Thyroid gland (tissue), 4 donors: Measurements from ENCODE around the gene WDR86.

Experiments
- POLR2A ChIP-seq, 2 donors: fragments of 450-650 bp; IDR thresholded peaks; one replicate each; pipeline ENCODE4 v1.6.1; 2017; ENCODE audit warnings: antibody characterized with exemption in 2 of 2, mild to moderate bottlenecking in 2 of 2, moderate library complexity in 1 of 2
- TF ChIP-seq, protein P1 (sequence below), 6 experiments: fragments of 200-600 bp in 3 of 6; fragments of 450-650 bp in 3 of 6; sonication (generic) in 3 of 6; IDR thresholded peaks; one replicate each; pipeline ENCODE4 v1.5.1; 2016 to 2019; ENCODE audit warnings: antibody characterized with exemption in 6 of 6, mild to moderate bottlenecking in 2 of 6, inconsistent platforms in 1 of 6, moderate library complexity in 1 of 6

DNA sequence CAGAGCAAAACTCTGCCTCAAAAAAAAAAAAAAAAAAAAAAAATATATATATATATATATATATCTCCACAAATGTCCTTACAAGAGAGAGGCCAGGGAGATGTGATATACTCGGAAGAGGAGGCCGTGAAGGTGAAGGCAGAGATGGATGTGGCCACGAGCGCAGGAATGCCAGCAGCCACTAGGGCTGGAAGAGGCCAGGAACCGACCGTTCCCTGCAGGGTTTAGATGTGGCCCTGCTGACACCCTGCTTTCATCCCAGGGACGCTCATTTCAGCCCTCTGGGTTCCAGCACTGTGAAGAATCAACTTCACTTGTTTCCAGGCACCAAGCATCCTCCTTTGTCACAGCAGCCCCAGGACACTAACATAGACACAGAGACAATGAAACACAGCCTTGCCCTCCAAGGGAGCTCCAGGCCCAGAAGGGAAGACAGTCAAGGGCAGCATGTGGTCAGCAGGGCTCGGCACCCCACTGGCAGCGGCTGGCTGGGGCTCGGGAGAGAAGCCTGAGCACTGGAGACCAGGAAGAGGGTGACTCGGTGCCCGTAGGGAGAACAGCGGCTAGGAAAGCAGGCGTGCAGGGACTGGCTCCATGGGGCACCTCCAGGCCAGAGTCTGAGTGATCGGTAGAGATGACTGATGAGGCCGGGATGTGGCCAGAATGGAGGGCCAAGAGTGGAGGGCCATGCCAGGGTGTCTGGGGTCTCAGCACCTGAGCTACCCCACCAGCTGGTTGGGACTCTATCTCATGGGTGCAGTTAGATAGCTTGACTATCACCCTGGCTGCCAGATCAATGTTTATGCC lies 7.6 kb downstream of the WDR86 start:
- TF ChIP-seq, protein P1, sequence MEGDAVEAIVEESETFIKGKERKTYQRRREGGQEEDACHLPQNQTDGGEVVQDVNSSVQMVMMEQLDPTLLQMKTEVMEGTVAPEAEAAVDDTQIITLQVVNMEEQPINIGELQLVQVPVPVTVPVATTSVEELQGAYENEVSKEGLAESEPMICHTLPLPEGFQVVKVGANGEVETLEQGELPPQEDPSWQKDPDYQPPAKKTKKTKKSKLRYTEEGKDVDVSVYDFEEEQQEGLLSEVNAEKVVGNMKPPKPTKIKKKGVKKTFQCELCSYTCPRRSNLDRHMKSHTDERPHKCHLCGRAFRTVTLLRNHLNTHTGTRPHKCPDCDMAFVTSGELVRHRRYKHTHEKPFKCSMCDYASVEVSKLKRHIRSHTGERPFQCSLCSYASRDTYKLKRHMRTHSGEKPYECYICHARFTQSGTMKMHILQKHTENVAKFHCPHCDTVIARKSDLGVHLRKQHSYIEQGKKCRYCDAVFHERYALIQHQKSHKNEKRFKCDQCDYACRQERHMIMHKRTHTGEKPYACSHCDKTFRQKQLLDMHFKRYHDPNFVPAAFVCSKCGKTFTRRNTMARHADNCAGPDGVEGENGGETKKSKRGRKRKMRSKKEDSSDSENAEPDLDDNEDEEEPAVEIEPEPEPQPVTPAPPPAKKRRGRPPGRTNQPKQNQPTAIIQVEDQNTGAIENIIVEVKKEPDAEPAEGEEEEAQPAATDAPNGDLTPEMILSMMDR (IDR thresholded peaks at IDR 0.05), result no peak
- TF ChIP-seq POLR2A (IDR thresholded peaks at IDR 0.05), result no peak
